Upper lobe of left lung (tissue), 4 donors: ENCODE measurements around the gene EIF4G3.

Experiments
- CTCF ChIP-seq, 6 experiments: fragments of 450-650 bp in 4 of 6; fragments of 200-600 bp in 2 of 6; sonication (generic) in 2 of 6; IDR thresholded peaks; one replicate each; pipeline ENCODE4 v1.5.1; 2016 to 2019; ENCODE audit warnings: antibody characterized with exemption in 6 of 6
- EP300 ChIP-seq, 4 donors: sonication (generic); formaldehyde crosslinking; IDR thresholded peaks; one replicate each; pipeline ENCODE4 v1.5.1; 2017; ENCODE audit warnings: antibody characterized with exemption in 4 of 4, control low read depth in 2 of 4
- POLR2AphosphoS5 ChIP-seq, 2 donors: sonication (generic); formaldehyde crosslinking; IDR thresholded peaks; one replicate each; pipeline ENCODE4 v1.5.1; 2017; ENCODE audit warnings: antibody characterized with exemption in 2 of 2

DNA sequence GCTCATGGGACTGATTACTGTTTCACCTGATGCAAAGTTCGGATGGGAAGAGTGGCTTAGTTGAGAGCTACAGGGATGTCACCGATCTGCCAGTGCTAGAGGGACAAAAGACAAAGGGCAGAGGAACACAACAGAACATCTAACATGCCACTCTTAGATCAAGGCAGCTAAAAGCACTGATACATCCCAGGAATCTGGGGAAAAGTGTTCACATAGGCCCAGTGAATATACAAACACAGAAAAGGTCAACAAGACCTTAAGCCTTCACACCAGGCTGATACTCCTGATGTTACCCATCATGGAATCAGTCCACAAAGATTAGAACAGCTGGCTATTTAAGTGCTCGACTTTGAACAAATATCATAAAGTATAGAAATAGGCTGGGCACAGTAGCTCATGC is 163.2 kb downstream of the EIF4G3 start:
- TF ChIP-seq EP300 (IDR thresholded peaks at IDR 0.05) (no peak), CTCF (IDR thresholded peaks at IDR 0.05) (no peak), POLR2AphosphoS5 (IDR thresholded peaks at IDR 0.05) (no peak)
